HEK293T (cell line): ENCODE data around the gene CHST11.

Source experiments
- CTCF ChIA-PET: fragments of 350-600 bp; formaldehyde crosslinking; extraction: SDS; loops from one replicate; lab custom pipeline; 2021; ENCODE audit warnings: antibody characterized with exemption, inconsistent platforms; lab: Yijun Ruan, JAX
- POLR2A ChIA-PET: fragments of 350-600 bp; formaldehyde crosslinking; extraction: SDS; loops from one replicate; lab custom pipeline; 2020; ENCODE audit warnings: antibody characterized with exemption, inconsistent platforms; lab: Yijun Ruan, JAX
- DNase-seq: peaks from one replicate; pipeline ENCODE4 v3.0.0; 2012; ENCODE audit warnings: mixed read lengths; ENCODE audit errors: extremely low spot score
- ARNT ChIP-seq: fragments of 450-650 bp; IDR thresholded peaks from 2 replicates; pipeline ENCODE4 v1.6.1; 2017; ENCODE audit warnings: mild to moderate bottlenecking
- BHLHE40 ChIP-seq: fragments of 450-650 bp; IDR thresholded peaks from 2 replicates; pipeline ENCODE4 v1.6.1; 2016; ENCODE audit warnings: mild to moderate bottlenecking, moderate library complexity, borderline replicate concordance
- CTBP1 ChIP-seq: fragments of 450-650 bp; IDR thresholded peaks from 2 replicates; pipeline ENCODE4 v1.6.1; 2016; ENCODE audit warnings: borderline replicate concordance
- ELF4 ChIP-seq: fragments of 450-650 bp; IDR thresholded peaks from 2 replicates; pipeline ENCODE4 v1.6.1; 2017; ENCODE audit warnings: antibody characterized with exemption
- FOXA1 ChIP-seq: fragments of 450-650 bp; IDR thresholded peaks from 2 replicates; pipeline ENCODE4 v1.6.1; 2016; ENCODE audit warnings: mild to moderate bottlenecking
- FOXK2 ChIP-seq: fragments of 450-650 bp; IDR thresholded peaks from 2 replicates; pipeline ENCODE4 v1.6.1; 2016; ENCODE audit warnings: mild to moderate bottlenecking
- FOXM1 ChIP-seq: fragments of 450-650 bp; IDR thresholded peaks from 2 replicates; pipeline ENCODE4 v1.6.1; 2017; ENCODE audit warnings: mild to moderate bottlenecking, borderline replicate concordance
- HDGF ChIP-seq: fragments of 450-650 bp; IDR thresholded peaks from 2 replicates; pipeline ENCODE4 v1.6.1; 2017; ENCODE audit warnings: antibody characterized with exemption, borderline replicate concordance
- L3MBTL2 ChIP-seq: fragments of 450-650 bp; conservative IDR thresholded peaks from 2 replicates; pipeline ENCODE4 v1.6.1; 2016; ENCODE audit warnings: mild to moderate bottlenecking
- LEF1 ChIP-seq: fragments of 450-650 bp; IDR thresholded peaks from 2 replicates; pipeline ENCODE4 v1.6.1; 2017; ENCODE audit warnings: mild to moderate bottlenecking, borderline replicate concordance
- NFRKB ChIP-seq: fragments of 450-650 bp; IDR thresholded peaks from 2 replicates; pipeline ENCODE4 v1.6.1; 2016; ENCODE audit warnings: mild to moderate bottlenecking, moderate library complexity
- SP1 ChIP-seq: fragments of 450-650 bp; IDR thresholded peaks from 2 replicates; pipeline ENCODE4 v1.6.1; 2017
- SUZ12 ChIP-seq: fragments of 450-650 bp; IDR thresholded peaks from 2 replicates; pipeline ENCODE4 v1.6.1; 2016; ENCODE audit warnings: mild to moderate bottlenecking
- TARDBP ChIP-seq: fragments of 450-650 bp; IDR thresholded peaks from 2 replicates; pipeline ENCODE4 v1.6.1; 2016
- ZNF384 ChIP-seq: fragments of 450-650 bp; IDR thresholded peaks from 2 replicates; pipeline ENCODE4 v1.6.1; 2016
- TF ChIP-seq, protein P1 (sequence below): fragments of 450-650 bp; IDR thresholded peaks from 2 replicates; pipeline ENCODE4 v1.6.1; 2016

CHST11 gene

DNA sequence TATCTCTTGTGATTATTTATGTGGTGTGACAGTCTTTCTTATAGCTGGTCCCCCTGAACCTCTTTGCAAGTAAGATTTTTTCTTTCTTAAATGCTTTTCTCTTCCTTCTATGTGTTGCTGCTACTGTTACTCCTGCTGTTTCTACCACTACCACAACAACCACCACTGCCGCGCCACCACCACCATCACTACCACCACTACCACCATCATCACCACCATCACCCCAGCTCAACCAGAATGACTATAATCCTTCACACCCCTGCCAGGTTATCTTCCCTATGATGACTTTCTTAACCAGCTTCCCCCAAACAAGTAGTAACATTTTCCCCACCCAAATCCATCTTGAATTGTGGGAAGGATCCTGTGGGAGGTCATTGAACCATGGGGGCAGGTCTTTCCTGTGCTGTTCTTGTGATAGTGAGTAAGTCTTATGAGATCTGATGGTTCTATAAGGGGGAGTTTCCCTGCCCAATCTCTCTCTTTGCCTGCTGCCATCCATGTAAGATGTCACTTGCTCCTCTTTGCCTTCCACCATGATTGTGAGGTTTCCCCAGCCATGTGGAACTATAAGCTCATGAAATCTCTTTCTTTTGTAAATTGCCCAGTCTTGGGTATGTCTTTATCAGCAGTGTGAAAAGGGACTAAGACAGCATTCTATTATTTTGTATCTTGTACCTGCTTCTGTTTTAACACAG, 52.2 kb downstream of the CHST11 start:
- no peak for DNase-seq
- TF ChIP-seq FOXA1 (no peak), L3MBTL2 (no peak), HDGF (no peak), ELF4 (no peak), ARNT (no peak), BHLHE40 (no peak), LEF1 (no peak), NFRKB (no peak), SP1 (no peak), SUZ12 (no peak), FOXK2 (no peak), CTBP1 (no peak), ZNF384 (no peak), TARDBP (no peak), FOXM1 (no peak)
- TF ChIP-seq, protein P1, sequence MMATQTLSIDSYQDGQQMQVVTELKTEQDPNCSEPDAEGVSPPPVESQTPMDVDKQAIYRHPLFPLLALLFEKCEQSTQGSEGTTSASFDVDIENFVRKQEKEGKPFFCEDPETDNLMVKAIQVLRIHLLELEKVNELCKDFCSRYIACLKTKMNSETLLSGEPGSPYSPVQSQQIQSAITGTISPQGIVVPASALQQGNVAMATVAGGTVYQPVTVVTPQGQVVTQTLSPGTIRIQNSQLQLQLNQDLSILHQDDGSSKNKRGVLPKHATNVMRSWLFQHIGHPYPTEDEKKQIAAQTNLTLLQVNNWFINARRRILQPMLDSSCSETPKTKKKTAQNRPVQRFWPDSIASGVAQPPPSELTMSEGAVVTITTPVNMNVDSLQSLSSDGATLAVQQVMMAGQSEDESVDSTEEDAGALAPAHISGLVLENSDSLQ, result no peak
- ChIA-PET POLR2A (no interaction called here), CTCF (no interaction called here)

DNA sequence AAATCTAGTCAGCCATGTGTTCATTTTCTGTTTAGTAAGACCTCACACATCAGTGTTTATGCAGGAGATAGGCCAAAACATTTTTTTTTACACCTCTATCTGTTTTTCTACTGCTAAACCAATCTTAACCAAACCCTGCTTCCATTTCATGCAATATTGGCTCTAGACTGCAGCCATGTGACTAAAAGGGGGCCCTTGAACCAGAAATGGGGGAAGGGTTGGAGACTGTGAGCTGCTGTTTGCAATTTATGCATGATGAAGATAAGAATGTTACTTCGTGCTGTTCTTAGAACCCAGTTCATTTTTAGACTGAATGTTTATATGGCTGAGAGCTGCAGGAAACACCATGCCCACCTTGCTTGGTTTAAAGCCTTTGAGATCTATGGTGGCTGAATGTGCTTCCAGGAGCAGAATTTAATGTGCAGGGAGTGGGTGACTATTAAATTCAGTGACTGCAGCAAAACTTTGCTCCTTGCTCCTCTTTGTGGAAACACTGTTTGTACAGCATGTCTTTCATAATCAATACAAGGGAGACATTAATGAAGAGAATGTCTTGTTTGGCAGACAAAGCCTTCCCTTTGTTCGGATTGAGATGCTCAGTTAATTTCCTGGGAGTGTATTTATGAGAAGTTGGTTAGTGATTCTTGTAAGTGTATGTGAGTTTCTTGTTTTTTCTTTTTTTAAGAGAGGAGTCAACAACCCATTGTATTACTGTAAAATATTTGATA, 53.6 kb downstream of the CHST11 start:
- CTCF ChIA-PET, result no interaction called here
- DNase-seq, result no peak
- POLR2A ChIA-PET, result no interaction called here
- TF ChIP-seq SUZ12 (no peak), HDGF (no peak), CTBP1 (no peak), ARNT (no peak)

DNA sequence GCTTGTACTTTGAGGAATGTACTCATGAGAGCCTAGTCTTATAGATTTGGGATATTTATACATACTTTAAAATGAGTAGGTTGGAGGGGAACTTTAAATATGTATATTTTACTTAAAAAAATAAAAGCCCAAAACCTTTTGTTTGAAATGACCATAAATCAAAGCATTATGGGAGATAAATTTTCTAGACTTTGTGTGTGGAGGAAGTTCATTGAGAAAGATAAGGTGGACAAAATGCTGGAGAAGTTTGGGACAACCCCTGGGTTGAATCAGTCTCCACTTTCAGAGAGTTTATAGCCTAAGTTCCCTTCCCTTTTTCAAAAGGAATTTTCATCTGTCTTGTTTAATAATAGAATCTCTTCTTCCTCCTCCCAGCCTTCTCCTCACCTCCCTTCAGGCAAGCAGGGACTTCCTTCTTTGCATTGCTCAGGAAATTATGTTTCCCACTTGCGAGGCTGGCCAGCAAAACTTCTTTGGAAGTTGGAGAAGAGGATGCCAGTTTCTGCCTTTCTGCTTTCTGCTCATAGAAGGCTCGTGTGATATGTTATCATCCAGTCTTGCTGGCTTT, 54.2 kb downstream of the CHST11 start:
- ChIA-PET POLR2A (no interaction called here), CTCF (no interaction called here)
- no peak for TF ChIP-seq ARNT
- no peak for TF ChIP-seq CTBP1
- no peak for TF ChIP-seq BHLHE40
- no peak for TF ChIP-seq LEF1
- TF ChIP-seq ZNF384, result no peak
- no peak for TF ChIP-seq SUZ12
- no peak for TF ChIP-seq NFRKB
- no peak for TF ChIP-seq SP1
- TF ChIP-seq, protein P1, result no peak
- no peak for TF ChIP-seq FOXA1
- TF ChIP-seq HDGF, result no peak
- no peak for TF ChIP-seq ELF4
- no peak for TF ChIP-seq FOXK2
- TF ChIP-seq L3MBTL2, result no peak
- TF ChIP-seq TARDBP, result no peak
- DNase-seq, result no peak

DNA sequence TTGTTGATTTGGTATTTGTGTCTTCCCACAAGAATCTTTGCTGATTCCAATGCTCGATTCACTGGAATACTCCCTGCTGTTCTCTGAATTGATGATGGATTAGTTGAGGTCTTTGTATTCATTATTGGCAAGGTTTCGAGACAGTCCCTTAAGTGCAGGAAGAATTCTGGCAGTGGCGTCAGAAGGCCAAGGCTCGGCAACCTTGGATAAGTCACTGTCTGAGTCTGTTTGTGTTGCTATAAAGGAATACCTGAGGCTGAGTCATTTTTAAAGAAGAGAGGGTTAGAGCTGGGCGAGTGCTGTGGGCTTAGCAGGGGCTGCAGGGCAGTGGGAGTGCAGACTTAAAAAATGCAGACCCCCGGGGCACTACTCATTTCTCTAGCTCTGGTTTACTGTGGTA, 56.9 kb downstream of the CHST11 start:
- TF ChIP-seq SP1, result no peak
- TF ChIP-seq HDGF, result no peak
- no peak for TF ChIP-seq ARNT
- no peak for TF ChIP-seq L3MBTL2
- no peak for TF ChIP-seq FOXM1
- no peak for TF ChIP-seq FOXA1
- TF ChIP-seq ELF4, result no peak
- no peak for TF ChIP-seq FOXK2
- no peak for TF ChIP-seq BHLHE40
- no peak for TF ChIP-seq ZNF384
- no peak for TF ChIP-seq LEF1
- TF ChIP-seq NFRKB, result no peak
- TF ChIP-seq, protein P1, result no peak
- TF ChIP-seq CTBP1, result no peak
- no peak for TF ChIP-seq TARDBP
- TF ChIP-seq SUZ12, result no peak
- ChIA-PET POLR2A (interaction anchor here (0.5 kb wide), 1 partner anchor 17 kb away, joined by 3 read pairs; no protein-coding TSS in a partner anchor), CTCF (no interaction called here)
- no peak for DNase-seq

DNA sequence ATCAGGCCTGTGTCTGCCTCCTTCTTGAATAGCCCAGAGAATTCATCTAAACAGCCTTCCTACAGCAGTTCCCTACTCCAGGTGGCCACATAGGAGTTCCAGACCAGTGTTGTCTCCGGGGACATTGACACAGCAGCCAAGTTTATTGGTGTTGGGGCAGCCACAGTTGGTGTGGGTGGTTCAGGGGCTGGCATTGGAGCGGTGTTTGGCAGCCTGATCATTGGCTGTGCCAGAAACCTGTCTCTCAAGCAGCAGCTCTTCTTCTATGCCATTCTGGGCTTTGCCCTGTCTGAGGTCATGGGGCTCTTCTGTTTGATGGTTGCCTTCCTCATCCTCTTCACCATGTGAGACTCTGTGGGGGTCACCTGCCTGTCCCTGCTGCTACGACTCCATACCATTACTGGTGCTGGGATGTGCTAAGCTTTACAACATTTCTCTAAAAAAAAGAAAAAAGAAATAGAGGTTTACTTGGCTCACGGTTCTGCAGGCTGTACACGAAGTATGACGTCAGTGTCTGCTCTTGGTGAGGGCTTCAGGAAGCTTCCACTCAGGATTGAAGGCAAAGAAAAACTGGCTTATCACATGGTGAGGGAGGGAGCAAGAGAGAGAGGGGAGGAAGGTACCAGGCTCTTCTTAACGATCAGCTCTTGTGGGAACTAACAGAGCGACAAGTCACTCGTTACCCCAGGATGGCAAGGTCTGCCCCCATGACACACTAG, 57.5 kb downstream of the CHST11 start:
- DNase-seq, result no peak
- CTCF ChIA-PET, result no interaction called here
- no peak for TF ChIP-seq CTBP1
- TF ChIP-seq FOXA1, result no peak
- no peak for TF ChIP-seq FOXK2
- TF ChIP-seq FOXM1, result no peak
- TF ChIP-seq, protein P1, result no peak
- TF ChIP-seq ARNT, result no peak
- POLR2A ChIA-PET, result interaction anchor here (0.5 kb wide), 1 partner anchor 18 kb away, joined by 3 read pairs; no protein-coding TSS in a partner anchor
